ENCODE results near the gene UBA52.

Gene UBA52

GRCh38 chr19:18541992-18542940, 29.4 kb upstream of the UBA52 start:
- peak overlapping the region; percentile 90 for H3K27ac Mint-ChIP-seq
- no peaks in the 10 kb centered on the region for H3K9me3 Mint-ChIP-seq
- H3K4me1 Mint-ChIP-seq: peaks cover 25% of the 10 kb centered on the region
- peak overlapping the region; percentile 81 for H3K4me3 Mint-ChIP-seq
- no peaks in the 10 kb centered on the region for H3K27me3 Mint-ChIP-seq
- H3K36me3 Mint-ChIP-seq: peaks cover 2% of the 10 kb centered on the region

GRCh38 chr19:18542941-18543813, 28.5 kb upstream of the UBA52 start, which contains the start of gene FKBP8:
Gene FKBP8, minus strand, starts transcription at chr19:18543573. Its CDS starts 1,603 bp downstream, at chr19:18541970.
- no peaks in the 10 kb centered on the region for H3K9me3 Mint-ChIP-seq
- peak within 1 kb of the TSS; percentile 95 for H3K27ac Mint-ChIP-seq
- H3K4me1 Mint-ChIP-seq: peaks cover 25% of the 10 kb centered on the region
- H3K27me3 Mint-ChIP-seq: no peaks in the 10 kb centered on the region
- H3K4me3 Mint-ChIP-seq: peak within 1 kb of the TSS; percentile 91
- H3K36me3 Mint-ChIP-seq: no peaks in the 10 kb centered on the region

GRCh38 chr19:18543814-18544475, 27.7 kb upstream of the UBA52 start:
- Mint-ChIP-seq H3K9me3 (no peaks in the 10 kb centered on the region), H3K27ac (peak overlapping the region; percentile 95), H3K27me3 (no peaks in the 10 kb centered on the region), H3K4me1 (peaks cover 25% of the 10 kb centered on the region), H3K4me3 (peak overlapping the region; percentile 91), H3K36me3 (peaks cover 1% of the 10 kb centered on the region)

DNA sequence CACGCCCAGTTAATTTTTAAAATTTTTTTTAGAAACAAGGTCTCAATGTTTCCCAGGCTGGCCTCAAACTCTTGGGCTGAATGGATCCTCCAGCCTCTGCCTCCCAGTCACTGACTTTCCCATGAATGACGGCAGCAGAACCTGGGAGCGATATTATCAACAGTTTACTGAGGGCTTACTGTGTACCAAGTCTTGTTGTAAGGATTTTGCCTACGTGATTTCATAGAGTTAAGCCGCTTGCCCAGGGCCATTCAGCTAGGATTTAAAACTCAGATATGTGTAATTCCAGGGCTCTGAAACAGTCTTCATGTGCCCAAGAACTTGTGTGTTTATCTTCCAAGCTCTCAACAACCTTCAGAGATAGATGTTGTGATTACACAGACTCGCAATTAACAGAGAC, 20.0 kb upstream of the UBA52 start:
- Mint-ChIP-seq H3K27ac (no peak overlapping the region), H3K4me1 (no peaks in the 10 kb centered on the region), H3K4me3 (no peak overlapping the region), H3K9me3 (no peaks in the 10 kb centered on the region), H3K27me3 (no peaks in the 10 kb centered on the region), H3K36me3 (peaks cover 1% of the 10 kb centered on the region)

- peak within 1 kb of the TSS; percentile 97 for H3K27ac Mint-ChIP-seq
- H3K4me3 Mint-ChIP-seq: peak within 1 kb of the TSS; percentile 96
- no peaks in the 10 kb centered on the region for H3K36me3 Mint-ChIP-seq
- H3K9me3 Mint-ChIP-seq: no peaks in the 10 kb centered on the region
- H3K27me3 Mint-ChIP-seq: no peaks in the 10 kb centered on the region
- H3K4me1 Mint-ChIP-seq: peaks cover 30% of the 10 kb centered on the region
Observed at GRCh38 chr19:18557411-18558201, 14.1 kb upstream of the UBA52 start, which contains the start of gene KXD1. Gene KXD1, plus strand, starts transcription at chr19:18557870. Its CDS starts 4,187 bp downstream, at chr19:18562057.

GRCh38 chr19:18558202-18558555, 13.5 kb upstream of the UBA52 start:
- peaks cover 30% of the 10 kb centered on the region for H3K4me1 Mint-ChIP-seq
- H3K4me3 Mint-ChIP-seq: peak overlapping the region; percentile 96
- no peaks in the 10 kb centered on the region for H3K27me3 Mint-ChIP-seq
- peak overlapping the region; percentile 97 for H3K27ac Mint-ChIP-seq
- no peaks in the 10 kb centered on the region for H3K9me3 Mint-ChIP-seq
- no peaks in the 10 kb centered on the region for H3K36me3 Mint-ChIP-seq

DNA sequence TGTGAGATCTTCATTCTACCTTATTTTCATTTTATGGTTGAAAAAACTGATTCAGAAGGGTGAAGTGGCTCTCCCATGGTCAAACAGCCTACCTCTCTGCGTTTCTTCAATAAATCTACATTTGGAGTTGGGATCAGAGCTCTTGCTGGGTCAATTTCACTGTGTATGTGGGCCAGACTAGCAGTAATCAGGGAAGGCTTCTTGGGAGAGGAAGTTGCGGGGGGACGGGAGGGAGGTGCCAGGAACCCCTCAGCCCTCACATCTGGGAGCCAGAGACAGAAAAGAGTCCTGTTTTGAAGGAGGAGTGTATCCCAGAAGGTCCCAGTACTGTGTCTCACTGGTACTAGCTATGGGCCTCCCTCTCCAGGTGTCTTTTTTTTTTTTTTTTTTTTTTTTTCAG, 13.1 kb upstream of the UBA52 start:
- Mint-ChIP-seq H3K36me3 (no peaks in the 10 kb centered on the region), H3K27me3 (no peaks in the 10 kb centered on the region), H3K4me1 (peaks cover 30% of the 10 kb centered on the region), H3K27ac (peak overlapping the region; percentile 97), H3K9me3 (no peaks in the 10 kb centered on the region), H3K4me3 (peak overlapping the region; percentile 96)

- peaks cover 30% of the 10 kb centered on the region for H3K4me1 Mint-ChIP-seq
- H3K36me3 Mint-ChIP-seq: no peaks in the 10 kb centered on the region
- no peaks in the 10 kb centered on the region for H3K9me3 Mint-ChIP-seq
- peak overlapping the region; percentile 30 for H3K27ac Mint-ChIP-seq
- H3K27me3 Mint-ChIP-seq: no peaks in the 10 kb centered on the region
- peak overlapping the region; percentile 96 for H3K4me3 Mint-ChIP-seq
Observed at GRCh38 chr19:18559685-18560084, 12.0 kb upstream of the UBA52 start.

- Mint-ChIP-seq H3K36me3 (no peaks in the 10 kb centered on the region), H3K27me3 (no peaks in the 10 kb centered on the region), H3K4me3 (no peak overlapping the region)
Observed at GRCh38 chr19:18562086-18562485, 9.6 kb upstream of the UBA52 start.

DNA sequence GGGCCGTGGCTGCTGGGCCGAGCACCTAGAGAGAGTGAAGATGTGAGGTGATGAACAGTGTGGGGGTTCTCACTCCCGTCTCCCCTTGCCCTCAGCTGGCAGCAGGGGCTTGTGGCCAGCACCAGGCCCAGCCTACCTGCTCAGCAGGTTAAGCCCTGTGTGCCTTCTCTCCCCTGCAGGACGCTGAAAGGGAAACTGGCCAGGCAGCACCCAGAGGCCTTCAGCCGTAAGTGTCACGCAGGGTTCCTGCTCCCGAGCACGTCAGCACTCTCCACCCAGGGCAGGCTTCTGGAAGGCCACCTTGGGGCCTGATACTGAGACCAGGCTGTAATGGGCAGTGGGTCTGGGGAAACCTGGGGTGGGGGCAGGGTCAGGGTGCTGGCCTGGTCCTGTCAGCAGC, 4.7 kb upstream of the UBA52 start:
- Mint-ChIP-seq H3K4me3 (no peak overlapping the region), H3K27me3 (no peaks in the 10 kb centered on the region), H3K4me1 (peaks cover 6% of the 10 kb centered on the region), H3K27ac (no peak overlapping the region), H3K36me3 (peaks cover 8% of the 10 kb centered on the region), H3K9me3 (no peaks in the 10 kb centered on the region)

More at GRCh38 chr19:18562086-18562485, 9.6 kb upstream of the UBA52 start:
- Mint-ChIP-seq H3K4me1 (peaks cover 30% of the 10 kb centered on the region), H3K27ac (no peak overlapping the region), H3K9me3 (no peaks in the 10 kb centered on the region)

DNA sequence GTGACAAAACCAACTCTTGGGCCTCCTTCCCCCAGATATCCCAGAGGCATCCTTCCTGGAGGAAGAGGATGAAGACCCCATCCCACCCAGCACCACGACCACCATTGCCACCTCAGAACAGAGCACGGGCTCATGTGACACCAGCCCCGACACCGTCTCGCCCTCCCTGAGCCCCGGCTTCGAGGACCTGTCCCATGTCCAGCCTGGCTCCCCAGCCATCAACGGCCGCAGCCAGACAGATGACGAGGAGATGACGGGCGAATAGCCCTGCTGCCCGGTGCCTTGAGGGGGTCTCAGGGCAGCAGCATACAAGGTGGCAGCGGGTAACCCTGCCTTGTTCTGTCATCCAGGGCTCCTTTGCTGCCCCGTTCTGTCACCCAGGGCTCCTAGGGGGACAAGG, 3.3 kb upstream of the UBA52 start:
- Mint-ChIP-seq H3K36me3 (peaks cover 16% of the 10 kb centered on the region), H3K27me3 (no peaks in the 10 kb centered on the region), H3K4me1 (peaks cover 17% of the 10 kb centered on the region), H3K9me3 (no peaks in the 10 kb centered on the region), H3K4me3 (no peak overlapping the region), H3K27ac (no peak overlapping the region)

DNA sequence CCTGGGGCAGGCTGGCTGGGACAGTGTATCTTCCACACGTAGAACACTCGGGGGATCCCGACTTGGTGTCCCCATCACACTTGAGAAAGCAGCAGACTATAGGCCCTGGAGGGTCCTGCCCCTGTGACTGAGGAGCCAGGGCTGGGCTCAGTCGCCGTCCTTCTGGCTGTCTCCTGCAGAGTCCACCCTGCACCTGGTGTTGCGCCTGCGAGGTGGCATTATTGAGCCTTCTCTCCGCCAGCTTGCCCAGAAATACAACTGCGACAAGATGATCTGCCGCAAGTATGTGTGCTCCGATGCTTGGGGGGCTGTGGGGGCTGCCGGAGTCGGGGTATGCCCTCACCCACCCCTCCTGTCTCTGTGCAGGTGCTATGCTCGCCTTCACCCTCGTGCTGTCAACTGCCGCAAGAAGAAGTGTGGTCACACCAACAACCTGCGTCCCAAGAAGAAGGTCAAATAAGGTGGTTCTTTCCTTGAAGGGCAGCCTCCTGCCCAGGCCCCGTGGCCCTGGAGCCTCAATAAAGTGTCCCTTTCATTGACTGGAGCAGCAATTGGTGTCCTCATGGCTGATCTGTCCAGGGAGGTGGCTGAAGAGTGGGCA, 3.1 kb downstream of the UBA52 start:
- Mint-ChIP-seq H3K27me3 (no peaks in the 10 kb centered on the region), H3K4me3 (peak overlapping the region; percentile 54), H3K9me3 (no peaks in the 10 kb centered on the region), H3K27ac (no peak overlapping the region), H3K4me1 (peaks cover 25% of the 10 kb centered on the region), H3K36me3 (peaks cover 15% of the 10 kb centered on the region)

- peaks cover 23% of the 10 kb centered on the region for H3K4me1 Mint-ChIP-seq
- H3K27ac Mint-ChIP-seq: no peak overlapping the region
- H3K27me3 Mint-ChIP-seq: no peaks in the 10 kb centered on the region
- no peak overlapping the region for H3K4me3 Mint-ChIP-seq
- H3K36me3 Mint-ChIP-seq: peaks cover 14% of the 10 kb centered on the region
- no peaks in the 10 kb centered on the region for H3K9me3 Mint-ChIP-seq
Observed at GRCh38 chr19:18576383-18576782, 4.7 kb downstream of the UBA52 start.

DNA sequence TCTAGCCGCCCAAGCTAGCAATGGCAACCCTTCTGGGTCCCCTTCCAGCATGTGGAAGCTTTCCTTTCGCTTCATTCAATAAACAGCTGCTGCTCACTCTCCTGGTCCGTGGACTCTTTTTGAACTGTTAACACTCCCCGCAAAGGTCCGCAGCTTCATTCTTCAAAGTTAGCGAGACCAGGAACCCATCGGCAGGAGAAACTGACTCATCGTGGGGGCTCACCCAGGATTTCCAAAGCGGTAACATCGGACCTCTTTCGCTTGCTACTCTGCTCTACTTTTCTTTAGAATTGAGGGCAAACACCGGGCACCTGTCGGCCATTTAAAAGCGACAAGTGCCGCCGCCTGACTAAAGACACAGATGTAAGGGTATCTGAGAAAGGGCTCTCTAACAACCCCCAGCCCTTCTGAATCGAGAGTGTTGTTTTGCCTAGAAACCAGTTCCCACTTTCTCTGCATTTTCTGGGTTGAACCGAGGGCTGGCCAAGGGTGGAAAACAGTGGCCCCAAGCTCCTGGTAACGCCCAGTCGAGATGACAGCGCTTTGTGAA, 5.8 kb downstream of the UBA52 start:
- H3K4me3 Mint-ChIP-seq: no peak overlapping the region
- no peak overlapping the region for H3K27ac Mint-ChIP-seq
- peaks cover 12% of the 10 kb centered on the region for H3K36me3 Mint-ChIP-seq
- no peaks in the 10 kb centered on the region for H3K9me3 Mint-ChIP-seq
- H3K27me3 Mint-ChIP-seq: no peaks in the 10 kb centered on the region
- peaks cover 18% of the 10 kb centered on the region for H3K4me1 Mint-ChIP-seq
